GDM1 (cell line): ENCODE measurements around the gene NAPA.
A peak's percentile ranks its signal among the peaks of the same experiment; 100 is the strongest.

Experiments used
- DNase-seq: peaks from one replicate; lab custom pipeline; 2025; lab: John Stamatoyannopoulos, UW

NAPA gene

DNA sequence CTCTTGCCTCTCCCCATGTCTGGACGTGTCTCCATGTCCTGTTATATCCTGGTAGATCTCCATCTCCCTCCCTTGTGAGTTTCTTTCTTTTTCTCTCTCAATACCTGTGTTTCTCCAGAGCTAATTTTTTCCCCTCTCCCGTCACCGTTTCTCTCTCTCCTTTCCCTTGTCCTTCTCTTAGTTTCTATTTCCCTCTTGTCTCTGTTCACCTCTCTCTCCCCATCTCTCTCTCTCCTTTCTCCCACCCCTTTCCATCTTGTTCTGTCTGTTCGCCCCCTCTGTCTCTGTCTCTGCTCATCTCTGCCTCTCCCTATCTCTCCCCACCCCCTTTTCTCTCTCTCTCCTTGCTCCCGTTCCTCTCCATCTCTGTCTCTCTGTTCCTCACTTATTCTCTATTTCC, 56.2 kb downstream of the NAPA start:
- no peak for DNase-seq

DNA sequence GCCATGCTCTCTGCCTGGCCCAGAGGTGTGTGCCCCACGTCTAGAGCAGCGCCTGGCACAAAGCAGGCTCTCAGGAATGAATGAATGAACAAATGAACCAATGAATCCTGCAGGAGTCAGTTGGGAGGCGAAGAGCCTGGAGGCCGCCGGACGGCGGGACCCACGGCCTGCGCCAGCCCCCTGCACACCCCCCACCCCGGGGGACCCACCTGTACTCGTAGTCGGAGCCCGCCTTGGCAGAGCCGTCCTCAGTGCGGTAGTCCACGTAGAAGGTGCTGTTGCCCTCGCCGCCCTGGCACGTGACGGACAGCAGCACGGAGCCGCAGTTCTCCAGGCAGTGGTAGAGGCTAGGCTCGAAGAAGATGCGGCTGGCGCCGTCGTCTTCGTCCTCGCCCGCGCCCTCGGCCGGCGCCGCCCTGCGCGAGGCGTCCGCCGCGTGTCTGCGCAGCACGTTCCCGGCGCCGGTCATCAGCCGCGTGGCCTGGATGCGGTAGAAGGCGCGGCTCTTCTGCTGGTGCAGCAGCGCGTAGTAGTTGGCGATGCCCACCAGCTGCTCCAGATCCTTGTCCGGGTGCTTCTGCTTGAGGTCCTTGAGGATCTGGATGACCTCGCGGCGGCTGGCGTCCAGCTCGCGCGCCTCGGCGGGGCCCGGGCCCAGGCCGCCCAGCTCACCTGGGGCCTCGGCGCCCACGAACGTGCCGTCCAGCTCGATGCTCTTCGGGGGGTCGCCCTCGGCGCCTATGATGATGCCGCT, 58.0 kb downstream of the NAPA start:
- DNase-seq: no peak

DNA sequence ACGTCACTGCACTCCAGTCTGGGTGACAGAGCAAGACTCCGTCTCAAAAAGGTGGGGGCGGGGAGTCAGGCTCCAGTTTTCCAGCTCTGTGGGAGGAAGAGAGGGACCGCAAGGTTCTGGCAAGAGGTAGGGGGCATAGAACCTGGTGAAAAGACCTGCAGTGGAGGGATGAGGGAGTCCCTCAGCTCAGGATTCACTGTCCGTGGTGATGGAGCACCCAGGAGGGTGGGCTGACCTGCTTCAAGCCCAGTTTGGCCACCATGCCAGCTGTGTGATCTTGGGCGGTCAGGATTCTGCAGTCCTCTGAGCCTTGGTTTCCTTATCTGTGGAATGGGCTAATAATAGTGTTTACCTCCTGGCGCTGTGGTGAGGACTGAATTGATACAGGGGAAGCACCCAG, 64.4 kb downstream of the NAPA start:
- no peak for DNase-seq

DNA sequence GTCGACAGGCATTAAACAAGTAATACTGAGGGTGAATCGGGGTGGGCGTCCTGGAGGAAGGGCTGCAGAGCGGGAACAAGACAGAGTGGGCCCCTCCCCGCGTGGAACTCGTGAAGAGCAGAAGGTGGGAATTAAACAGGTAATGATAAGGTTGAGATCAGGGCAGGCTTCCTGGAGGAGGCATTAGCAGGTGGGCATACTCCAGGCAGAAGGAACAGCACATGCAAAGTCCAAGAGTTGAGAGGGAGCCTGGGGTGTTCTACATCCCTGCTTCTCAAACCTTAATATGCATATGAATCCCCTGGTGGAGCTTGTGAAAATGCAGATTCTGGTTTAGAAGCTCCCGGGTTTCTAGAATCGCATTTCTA, 66.5 kb downstream of the NAPA start:
- DNase-seq: no peak

DNA sequence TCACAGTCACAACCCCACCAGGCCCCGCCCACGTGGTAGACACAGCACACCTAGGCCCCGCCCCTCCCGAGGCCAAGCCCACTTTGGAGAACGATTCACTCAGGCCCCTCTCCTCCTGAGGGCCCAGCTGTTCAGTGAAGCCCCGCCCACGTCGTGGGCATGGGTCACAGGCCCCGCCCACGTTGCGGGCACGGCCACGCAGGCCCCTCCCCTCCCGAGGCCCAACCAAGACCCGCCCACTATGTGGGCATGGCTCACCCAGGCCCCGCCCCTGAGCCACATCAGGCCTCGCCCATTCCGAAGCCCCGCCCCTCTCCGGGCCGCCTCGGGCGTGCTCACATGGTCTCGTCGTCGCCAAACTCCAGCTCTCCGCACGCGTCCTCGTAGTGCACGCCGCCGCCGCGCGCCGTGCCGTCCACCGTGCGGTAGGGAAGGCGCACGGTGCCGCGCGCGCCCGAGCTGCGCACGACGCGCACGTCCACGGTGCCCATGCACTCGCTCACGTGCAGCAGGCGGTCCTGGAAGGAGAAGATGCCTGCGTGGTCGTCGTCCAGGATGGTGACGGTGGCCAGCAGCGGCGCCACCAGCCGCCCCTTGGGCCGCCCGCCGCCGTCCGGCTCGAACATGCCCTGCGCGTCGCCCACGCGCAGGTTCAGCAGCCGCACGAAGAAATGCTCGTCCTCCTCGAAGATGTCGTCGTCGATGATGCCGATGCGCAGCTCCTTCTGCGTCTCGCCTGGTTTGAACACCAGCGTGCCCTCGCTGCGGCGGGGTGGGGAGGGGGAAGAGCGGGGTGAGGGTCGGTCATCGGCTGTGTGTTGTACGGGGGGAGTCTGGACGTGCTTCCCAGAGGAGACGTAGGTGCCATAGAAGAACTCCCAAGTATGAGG, 67.1 kb downstream of the NAPA start:
- DNase-seq: peak; percentile 39

DNA sequence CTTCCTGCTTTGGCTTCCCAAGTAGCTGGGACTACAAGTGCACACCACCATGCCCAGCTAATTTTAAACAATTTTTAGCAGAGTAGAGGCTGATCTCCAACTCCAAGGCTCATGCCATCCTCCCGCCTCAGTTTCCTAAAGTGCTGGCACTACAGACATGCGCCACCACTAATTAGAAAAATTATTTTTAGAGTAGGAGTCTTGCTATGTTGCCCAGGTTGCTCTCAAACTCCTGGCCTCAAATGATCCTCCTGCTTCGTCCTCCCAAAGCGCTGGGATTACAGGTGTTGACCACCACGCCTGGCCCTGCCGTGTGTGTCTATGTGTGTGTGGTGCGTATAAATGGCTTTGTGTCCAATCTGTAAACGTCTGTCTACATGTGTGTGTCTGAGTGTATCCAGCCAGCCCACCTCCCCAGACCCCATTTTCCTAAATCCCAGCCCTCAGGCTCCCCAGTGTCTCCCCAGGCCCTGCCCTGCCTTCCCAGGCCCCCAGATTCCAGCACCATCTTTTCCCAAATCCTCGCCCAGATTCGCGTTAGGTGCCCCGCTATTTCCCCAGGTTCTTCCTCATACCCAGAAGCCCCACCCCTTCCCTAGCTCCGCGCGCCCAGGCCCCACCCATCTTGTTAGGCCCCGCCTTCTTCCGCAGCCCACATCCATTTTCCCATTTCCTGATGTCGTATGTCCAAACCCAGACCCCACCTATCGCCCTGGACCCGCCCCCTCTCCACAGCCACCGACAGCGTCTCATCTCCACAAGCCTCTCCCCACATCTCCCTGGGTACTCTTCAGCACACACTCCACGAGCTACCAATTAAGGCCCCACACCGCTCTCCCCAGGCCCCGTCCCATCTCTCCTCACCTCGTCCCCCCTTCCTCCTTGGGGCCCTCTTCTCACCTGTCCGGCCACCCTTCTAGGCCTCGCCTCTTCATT, 68.1 kb downstream of the NAPA start:
- DNase-seq: no peak

DNA sequence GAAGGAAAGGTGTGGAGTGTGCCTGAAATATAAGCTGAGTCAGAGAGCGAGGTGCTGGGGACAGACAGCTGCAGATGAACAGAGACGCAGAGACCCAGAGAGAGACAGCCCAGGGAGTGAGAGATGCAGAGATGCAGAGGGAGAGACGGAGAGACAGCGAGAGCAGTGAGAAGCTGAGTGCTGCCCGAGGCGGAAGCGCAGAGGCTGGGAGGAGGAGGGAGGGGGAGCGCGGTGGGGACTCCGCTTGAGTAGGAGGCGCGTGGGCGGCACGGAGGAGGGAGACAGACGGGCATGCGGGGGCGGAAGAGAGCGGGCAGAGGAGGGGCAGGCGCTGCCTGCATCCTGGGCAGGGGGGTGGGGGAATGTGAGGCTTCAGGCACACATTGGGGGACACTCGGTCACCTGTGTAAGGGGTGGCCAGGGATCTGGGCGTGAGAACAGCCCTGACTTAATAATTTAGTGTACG, 68.9 kb downstream of the NAPA start:
- DNase-seq: peak; percentile 62

DNA sequence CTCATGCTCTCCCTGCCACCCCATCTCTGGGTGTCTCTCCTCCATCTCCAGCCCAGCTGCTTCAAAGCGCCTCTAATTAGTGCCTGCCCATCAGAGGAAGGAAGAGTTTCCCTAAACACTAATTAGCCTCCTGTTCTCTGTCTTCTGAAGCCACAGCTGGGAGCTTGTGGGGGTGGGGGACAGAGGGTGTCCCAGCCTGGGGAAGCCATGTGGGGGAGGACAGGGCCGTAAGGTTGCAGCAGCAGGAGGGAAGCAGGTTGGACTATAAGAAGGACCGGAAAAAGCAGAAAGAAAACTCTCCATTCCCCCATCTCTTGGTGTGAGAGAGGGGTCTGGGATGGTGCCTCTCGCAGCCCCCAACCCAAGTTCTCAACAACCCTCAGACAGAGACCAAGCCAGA, 69.3 kb downstream of the NAPA start:
- DNase-seq: no peak

DNA sequence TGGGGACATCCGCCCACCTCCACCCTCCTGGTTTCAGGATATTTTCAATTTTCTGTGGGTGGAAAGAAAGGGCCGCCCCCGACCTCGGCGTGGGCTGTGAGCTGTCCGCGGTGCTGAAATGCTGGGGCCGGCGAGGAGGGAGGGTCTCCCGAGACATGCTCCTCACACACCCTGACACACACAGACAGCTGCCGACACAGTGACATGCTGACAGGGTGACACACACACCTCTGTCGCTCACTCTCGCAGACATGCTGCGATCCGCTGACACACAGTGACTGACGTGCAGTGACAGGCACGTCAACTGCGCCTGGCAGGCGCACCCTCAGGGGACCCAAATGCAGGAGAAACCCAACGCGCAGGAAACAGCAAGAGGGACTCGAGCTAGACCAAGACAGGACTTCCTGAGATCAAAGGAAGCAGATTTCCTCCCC, 70.5 kb downstream of the NAPA start:
- DNase-seq: no peak

DNA sequence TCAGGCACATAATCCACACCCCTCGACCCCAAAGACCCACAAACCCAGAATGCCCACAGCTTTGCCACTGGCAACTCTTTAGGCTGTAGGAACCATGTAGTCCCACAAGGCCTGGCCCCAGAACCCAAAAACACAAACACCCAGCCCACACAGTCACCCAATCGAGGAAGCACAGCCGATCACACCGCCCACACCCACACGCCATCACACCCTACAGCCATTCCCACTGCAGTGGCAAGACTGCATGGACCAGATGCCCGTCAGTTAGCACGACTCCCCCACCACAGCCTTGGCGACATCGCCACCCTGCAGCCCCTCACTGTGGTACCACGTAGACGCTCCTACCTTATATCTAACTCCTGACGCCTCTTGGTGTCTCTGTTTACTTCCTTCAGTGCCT, 71.5 kb downstream of the NAPA start:
- DNase-seq: no peak

DNA sequence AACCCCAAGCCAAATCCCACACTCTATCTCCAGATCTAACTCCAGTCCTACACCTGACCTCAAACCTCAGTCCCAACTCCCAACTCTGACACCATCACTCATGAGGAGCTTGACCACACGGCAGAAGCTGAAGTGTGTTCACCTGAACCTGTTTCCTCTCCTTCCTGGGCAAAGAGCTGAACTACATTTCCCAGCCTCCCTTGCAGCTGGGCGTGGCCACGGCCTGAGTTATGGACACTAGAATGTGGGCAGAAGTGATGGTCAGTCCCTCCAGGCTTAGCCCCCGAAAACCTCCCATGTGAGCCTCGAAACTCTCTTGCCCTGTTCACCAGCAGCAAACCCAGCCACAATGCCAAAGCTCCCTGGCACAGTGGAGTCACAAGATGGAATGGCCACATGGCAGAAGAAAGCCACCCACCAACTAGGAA, 76.1 kb downstream of the NAPA start:
- DNase-seq: no peak
